ENCODE measurements around the gene ARPC2.
"Not testable (repeated sequence)": the region's sequence is repeated elsewhere in the genome, so short reads cannot be mapped to it uniquely, and the experiment has no call there.

Gene ARPC2

GRCh38 chr2:218216674-218217359 is at the start of gene ARPC2:
ARPC2 (plus strand) TSS chr2:218217189; CDS start chr2:218217471, 282 bp downstream.
- DNase-seq (ENCODE audit: low spot score): peak; percentile 87

- no peak for DNase-seq (ENCODE audit: low spot score)
These were observed 49.0 kb upstream of the ARPC2 start for GRCh38 chr2:218168016-218168415.

GRCh38 chr2:218168635-218169462 is 48.1 kb upstream of the ARPC2 start:
- DNase-seq (ENCODE audit: low spot score): peak; percentile 26

GRCh38 chr2:218169757-218170546 is 47.0 kb upstream of the ARPC2 start:
- DNase-seq (ENCODE audit: low spot score): no peak

GRCh38 chr2:218171744-218172143 is 45.2 kb upstream of the ARPC2 start:
- not testable (repeated sequence) for DNase-seq (ENCODE audit: low spot score)

- DNase-seq (ENCODE audit: low spot score): no peak
These were observed 44.1 kb upstream of the ARPC2 start for GRCh38 chr2:218172845-218173244.

GRCh38 chr2:218179782-218180181 is 37.2 kb upstream of the ARPC2 start:
- DNase-seq (ENCODE audit: low spot score): no peak

GRCh38 chr2:218180467-218181114 is 36.4 kb upstream of the ARPC2 start:
- DNase-seq (ENCODE audit: low spot score): no peak

GRCh38 chr2:218184331-218184730 is 32.7 kb upstream of the ARPC2 start:
- no peak for DNase-seq (ENCODE audit: low spot score)

- DNase-seq (ENCODE audit: low spot score): peak; percentile 62
These were observed 30.6 kb upstream of the ARPC2 start for GRCh38 chr2:218186355-218186766.

- DNase-seq (ENCODE audit: low spot score): no peak
These were observed 30.1 kb upstream of the ARPC2 start for GRCh38 chr2:218186876-218187275.

- no peak for DNase-seq (ENCODE audit: low spot score)
These were observed 29.5 kb upstream of the ARPC2 start for GRCh38 chr2:218187296-218188015.

GRCh38 chr2:218188528-218188927 is 28.5 kb upstream of the ARPC2 start:
- no peak for DNase-seq (ENCODE audit: low spot score)

GRCh38 chr2:218192902-218193430 is 24.0 kb upstream of the ARPC2 start:
- no peak for DNase-seq (ENCODE audit: low spot score)

- no peak for DNase-seq (ENCODE audit: low spot score)
These were observed 23.3 kb upstream of the ARPC2 start for GRCh38 chr2:218193701-218194100.

GRCh38 chr2:218194880-218195279 is 22.1 kb upstream of the ARPC2 start:
- DNase-seq (ENCODE audit: low spot score): no peak

- DNase-seq (ENCODE audit: low spot score): no peak
These were observed 20.0 kb upstream of the ARPC2 start for GRCh38 chr2:218196974-218197373.

GRCh38 chr2:218202266-218202665 is 14.7 kb upstream of the ARPC2 start:
- no peak for DNase-seq (ENCODE audit: low spot score)

- no peak for DNase-seq (ENCODE audit: low spot score)
These were observed 7.9 kb upstream of the ARPC2 start for GRCh38 chr2:218209078-218209477.

GRCh38 chr2:218214116-218214515 is 2.9 kb upstream of the ARPC2 start:
- no peak for DNase-seq (ENCODE audit: low spot score)

GRCh38 chr2:218216336-218216673 is 684 bp upstream of the ARPC2 start:
- no peak for DNase-seq (ENCODE audit: low spot score)

Measured in kidney capillary endothelial cell (primary cell).